ENCODE results near the gene PPARA. TPM values are rescaled to one million over a fixed set of nuclear protein-coding genes. Genes with fewer than 3 reads are reported as not detected.
A peak's percentile ranks its signal among the peaks of the same experiment; 100 is the strongest.

Gene PPARA
- total and polyA plus RNA-seq, 12 donors, result 5.1 to 208 (median 37.4) TPM

DNA sequence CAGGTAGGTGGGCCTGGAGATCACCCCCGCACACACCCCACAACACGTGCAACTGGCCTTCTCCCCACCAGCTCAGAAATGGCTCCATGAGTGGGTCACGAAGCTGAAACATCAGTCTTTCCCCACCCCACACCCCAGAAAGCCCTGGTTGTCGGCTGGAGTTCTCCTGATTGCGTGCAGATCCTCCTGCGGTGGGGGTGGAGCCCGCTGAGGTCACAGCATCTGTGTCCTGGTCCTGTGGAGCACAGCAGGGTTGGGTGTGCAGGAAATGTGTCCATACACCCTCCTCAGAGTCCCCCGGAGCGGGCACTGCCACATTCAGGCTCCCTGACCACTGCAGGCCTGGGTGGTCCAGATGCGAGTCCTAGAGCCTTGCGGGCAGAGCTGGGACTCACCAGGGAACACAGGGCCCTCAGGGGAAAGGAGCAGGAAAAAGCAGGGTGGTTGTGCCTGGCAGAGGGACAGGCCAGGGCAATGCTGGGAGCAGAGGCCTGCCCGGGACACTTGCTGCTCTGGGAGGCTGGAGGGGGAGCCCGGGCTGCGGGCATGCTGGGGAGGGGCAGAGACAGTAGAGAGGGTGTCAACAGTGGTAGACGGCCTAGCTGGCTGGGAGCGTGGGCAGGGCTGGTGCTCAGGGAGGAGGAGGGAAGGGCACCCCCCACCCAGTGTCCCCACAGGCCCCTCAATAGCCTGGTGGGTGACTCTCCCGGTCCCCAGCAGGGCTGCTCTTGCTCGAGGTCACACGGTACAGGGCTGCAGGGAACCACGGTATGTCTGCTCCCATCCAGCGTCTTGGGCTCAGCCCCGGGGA lies 42.4 kb upstream of the PPARA start:
- no peaks in the 10 kb centered on the region for H3K9me3 ChIP-seq (replicated peaks in 1 of 3)
- no peak overlapping the region for H3K4me3 ChIP-seq
- peaks cover 78 to 99% of the 10 kb centered on the region in 2 donors for H3K4me1 ChIP-seq (replicated peaks in 1 of 2)
- 42 to 53% (median 47%) methylated on average over 11 to 22 of the region's 22 CpGs for WGBS, 4 donors
- TF ChIP-seq, protein P1, sequence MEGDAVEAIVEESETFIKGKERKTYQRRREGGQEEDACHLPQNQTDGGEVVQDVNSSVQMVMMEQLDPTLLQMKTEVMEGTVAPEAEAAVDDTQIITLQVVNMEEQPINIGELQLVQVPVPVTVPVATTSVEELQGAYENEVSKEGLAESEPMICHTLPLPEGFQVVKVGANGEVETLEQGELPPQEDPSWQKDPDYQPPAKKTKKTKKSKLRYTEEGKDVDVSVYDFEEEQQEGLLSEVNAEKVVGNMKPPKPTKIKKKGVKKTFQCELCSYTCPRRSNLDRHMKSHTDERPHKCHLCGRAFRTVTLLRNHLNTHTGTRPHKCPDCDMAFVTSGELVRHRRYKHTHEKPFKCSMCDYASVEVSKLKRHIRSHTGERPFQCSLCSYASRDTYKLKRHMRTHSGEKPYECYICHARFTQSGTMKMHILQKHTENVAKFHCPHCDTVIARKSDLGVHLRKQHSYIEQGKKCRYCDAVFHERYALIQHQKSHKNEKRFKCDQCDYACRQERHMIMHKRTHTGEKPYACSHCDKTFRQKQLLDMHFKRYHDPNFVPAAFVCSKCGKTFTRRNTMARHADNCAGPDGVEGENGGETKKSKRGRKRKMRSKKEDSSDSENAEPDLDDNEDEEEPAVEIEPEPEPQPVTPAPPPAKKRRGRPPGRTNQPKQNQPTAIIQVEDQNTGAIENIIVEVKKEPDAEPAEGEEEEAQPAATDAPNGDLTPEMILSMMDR (IDR thresholded peaks at IDR 0.05), result no peak
- TF ChIP-seq POLR2A (IDR thresholded peaks at IDR 0.05), result no peak
- H3K36me3 ChIP-seq (replicated peaks in 1 of 2), result peaks cover 0 to 61% of the 10 kb centered on the region in 2 donors
- H3K27me3 ChIP-seq, result no peaks in the 10 kb centered on the region
- DNase-seq, result peak in 6 of 7 donors; percentile 55 to 86 (median 66)
- intact Hi-C loops (cut with DNase I), result no loop called here
- peak overlapping the region; percentile 72 to 95 (median 85) for H3K27ac ChIP-seq

DNA sequence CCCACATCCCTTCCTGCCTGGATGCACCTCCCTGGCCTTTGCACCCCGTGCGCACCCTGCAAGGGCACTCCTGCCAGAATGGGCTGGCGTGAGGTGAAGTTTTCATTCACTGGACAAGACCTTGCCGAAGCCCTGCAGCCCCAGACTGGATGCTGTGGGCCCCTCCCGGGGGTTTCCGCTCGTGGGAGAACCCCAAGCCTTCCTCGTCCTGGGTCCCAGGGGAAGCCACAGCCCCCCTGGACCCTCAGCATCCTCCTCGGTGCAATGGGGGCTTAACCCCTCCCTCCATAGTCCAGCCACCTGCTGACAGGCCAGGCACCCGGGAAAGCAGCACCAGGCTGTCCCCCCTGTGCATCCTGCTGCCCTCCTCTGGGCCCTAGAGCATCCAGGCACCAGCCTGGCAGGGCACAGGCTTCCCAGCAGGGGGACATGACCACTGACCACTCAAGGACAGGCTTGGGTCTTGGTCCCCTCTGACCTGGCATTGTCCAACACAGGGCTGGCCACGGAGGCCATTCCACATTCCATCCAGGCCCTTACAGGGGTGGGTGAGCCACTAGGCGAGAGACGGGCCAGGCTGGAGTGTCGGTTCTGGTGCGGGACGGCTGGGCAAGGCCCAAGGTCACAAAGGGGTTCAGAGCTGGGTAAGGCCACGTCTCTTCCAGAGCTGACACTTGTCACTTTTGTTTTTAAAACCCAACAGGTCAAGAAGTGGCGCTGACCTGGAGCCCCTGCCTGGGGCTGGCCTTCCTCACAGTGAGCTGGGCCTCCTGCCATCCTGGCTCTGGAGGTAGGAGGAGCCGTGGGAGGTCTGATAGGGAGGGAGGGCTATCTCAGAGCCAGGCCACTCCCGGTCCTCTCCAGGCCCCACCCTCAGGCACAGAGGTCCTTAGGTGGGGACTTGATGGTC lies 41.5 kb upstream of the PPARA start:
- Histone ChIP-seq H3K36me3 (replicated peaks in 1 of 2) (peaks cover 0 to 61% of the 10 kb centered on the region in 2 donors), H3K9me3 (replicated peaks in 1 of 3) (no peaks in the 10 kb centered on the region), H3K27ac (peak overlapping the region; percentile 73 to 95 (median 85)), H3K4me3 (no peak overlapping the region), H3K27me3 (no peaks in the 10 kb centered on the region), H3K4me1 (replicated peaks in 1 of 2) (peaks cover 73 to 99% of the 10 kb centered on the region in 2 donors)
- DNase-seq, result peak; percentile 71 to 85 (median 82)
- no peak for TF ChIP-seq POLR2A (IDR thresholded peaks at IDR 0.05)
- TF ChIP-seq, protein P1 (IDR thresholded peaks at IDR 0.05), result peak in 4 of 6 experiments; percentile 17 to 30 (median 18)
- intact Hi-C loops (cut with DNase I), result no loop called here
- WGBS, 4 donors, result 39 to 60% (median 41%) methylated on average over 2 to 20 of the region's 20 CpGs

DNA sequence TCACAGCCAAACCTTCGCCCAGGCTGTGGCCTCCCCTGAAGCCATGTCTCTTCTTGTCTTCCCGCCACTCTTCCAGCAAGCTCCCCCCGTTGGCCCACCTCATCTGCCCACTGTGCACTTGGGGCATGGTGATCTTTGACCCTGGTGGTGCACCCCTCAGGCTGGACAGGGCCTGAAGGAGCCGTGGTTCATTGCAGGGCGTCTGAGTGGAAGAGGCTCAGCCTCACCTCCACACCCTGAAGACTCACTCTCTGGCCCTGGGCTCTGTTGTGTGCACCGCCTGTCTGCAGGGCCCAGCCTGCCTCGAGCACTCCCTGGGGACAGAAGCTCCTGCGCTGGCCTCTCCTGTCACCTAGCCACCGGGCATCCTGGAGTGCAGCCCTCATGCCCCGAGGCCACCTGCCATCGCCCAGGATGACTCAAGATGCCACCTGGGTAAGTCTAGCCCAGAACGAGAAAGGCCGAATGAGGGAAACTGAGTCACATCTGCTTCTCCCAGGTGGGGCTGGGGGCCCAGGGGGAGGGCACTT lies 40.8 kb upstream of the PPARA start:
- peak overlapping the region; percentile 73 to 95 (median 85) for H3K27ac ChIP-seq
- peaks cover 70 to 99% of the 10 kb centered on the region in 2 donors for H3K4me1 ChIP-seq (replicated peaks in 1 of 2)
- intact Hi-C loops (cut with DNase I), result loop anchor here in 1 of 2 donors (5.0 kb wide), 1 partner anchor 32 kb away; no protein-coding TSS in a partner anchor
- no peaks in the 10 kb centered on the region for H3K27me3 ChIP-seq
- no peak overlapping the region for H3K4me3 ChIP-seq
- H3K36me3 ChIP-seq (replicated peaks in 1 of 2), result peaks cover 0 to 61% of the 10 kb centered on the region in 2 donors
- H3K9me3 ChIP-seq (replicated peaks in 1 of 3), result no peaks in the 10 kb centered on the region
- TF ChIP-seq, protein P1 (IDR thresholded peaks at IDR 0.05), result no peak
- TF ChIP-seq POLR2A (IDR thresholded peaks at IDR 0.05), result no peak
- DNase-seq, result peak in 3 of 7 donors; percentile 32 to 53 (median 38)
- 47 to 67% (median 54%) methylated on average over 7 to 13 of the region's 13 CpGs for WGBS, 4 donors
